Measurements from ENCODE around the gene C3orf85. TPM values are rescaled to one million over a fixed set of nuclear protein-coding genes. Genes with fewer than 3 reads are reported as not detected.

The C3orf85 gene, protein sequence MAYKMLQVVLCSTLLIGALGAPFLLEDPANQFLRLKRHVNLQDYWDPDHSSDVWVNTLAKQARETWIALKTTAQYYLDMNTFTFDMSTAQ
- total RNA-seq (not detected), polyA plus RNA-seq (not detected)
- long read RNA-seq, donor 1, result 0 reads
- long read RNA-seq, donor 2, result 0 reads
- long read RNA-seq, donor 3, result 0 reads

DNA sequence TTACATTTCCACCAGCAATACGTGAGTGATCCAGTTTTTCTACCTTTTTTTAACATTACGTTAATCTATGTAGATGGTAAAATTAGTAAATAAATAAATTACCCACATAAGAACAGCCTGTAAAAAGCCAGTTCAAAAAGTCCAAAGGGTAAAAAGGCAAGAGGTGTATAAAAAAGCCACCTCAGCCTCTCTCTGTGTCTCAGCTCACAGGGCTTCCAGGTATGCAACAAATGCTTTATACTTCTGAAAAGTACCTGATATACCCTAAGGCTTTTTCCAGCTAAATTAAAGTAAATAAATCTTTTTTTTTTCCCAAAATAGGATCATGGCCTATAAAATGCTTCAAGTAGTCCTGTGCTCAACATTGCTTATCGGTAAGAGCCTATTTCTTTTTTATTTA lies at the start of gene C3orf85:
Gene C3orf85 (plus strand): TSS at position 197 of the 400 bp plus-strand sequence. CDS start 129 bp downstream, at position 326.
- H3K27me3 ChIP-seq, result no peaks in the 10 kb centered on the region
- H3K36me3 ChIP-seq, result no peaks in the 10 kb centered on the region
- no peaks in the 10 kb centered on the region for H3K9me3 ChIP-seq
- DNase-seq, result no peak
- 84 to 91% (median 90%) methylated on average over 3 of the region's 3 CpGs for WGBS, 3 donors
- intact Hi-C loops (cut with DNase I), result no loop called here
- H3K4me3 ChIP-seq, result no peak within 1 kb of the TSS
- no peaks in the 10 kb centered on the region for H3K4me1 ChIP-seq (ENCODE audit: insufficient read depth)
- TF ChIP-seq POLR2A (IDR thresholded peaks at IDR 0.05), result no peak
- TF ChIP-seq, protein P1, sequence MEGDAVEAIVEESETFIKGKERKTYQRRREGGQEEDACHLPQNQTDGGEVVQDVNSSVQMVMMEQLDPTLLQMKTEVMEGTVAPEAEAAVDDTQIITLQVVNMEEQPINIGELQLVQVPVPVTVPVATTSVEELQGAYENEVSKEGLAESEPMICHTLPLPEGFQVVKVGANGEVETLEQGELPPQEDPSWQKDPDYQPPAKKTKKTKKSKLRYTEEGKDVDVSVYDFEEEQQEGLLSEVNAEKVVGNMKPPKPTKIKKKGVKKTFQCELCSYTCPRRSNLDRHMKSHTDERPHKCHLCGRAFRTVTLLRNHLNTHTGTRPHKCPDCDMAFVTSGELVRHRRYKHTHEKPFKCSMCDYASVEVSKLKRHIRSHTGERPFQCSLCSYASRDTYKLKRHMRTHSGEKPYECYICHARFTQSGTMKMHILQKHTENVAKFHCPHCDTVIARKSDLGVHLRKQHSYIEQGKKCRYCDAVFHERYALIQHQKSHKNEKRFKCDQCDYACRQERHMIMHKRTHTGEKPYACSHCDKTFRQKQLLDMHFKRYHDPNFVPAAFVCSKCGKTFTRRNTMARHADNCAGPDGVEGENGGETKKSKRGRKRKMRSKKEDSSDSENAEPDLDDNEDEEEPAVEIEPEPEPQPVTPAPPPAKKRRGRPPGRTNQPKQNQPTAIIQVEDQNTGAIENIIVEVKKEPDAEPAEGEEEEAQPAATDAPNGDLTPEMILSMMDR (IDR thresholded peaks at IDR 0.05), result no peak
- no peak for TF ChIP-seq EP300 (IDR thresholded peaks at IDR 0.05)
- no peak within 1 kb of the TSS for H3K27ac ChIP-seq

DNA sequence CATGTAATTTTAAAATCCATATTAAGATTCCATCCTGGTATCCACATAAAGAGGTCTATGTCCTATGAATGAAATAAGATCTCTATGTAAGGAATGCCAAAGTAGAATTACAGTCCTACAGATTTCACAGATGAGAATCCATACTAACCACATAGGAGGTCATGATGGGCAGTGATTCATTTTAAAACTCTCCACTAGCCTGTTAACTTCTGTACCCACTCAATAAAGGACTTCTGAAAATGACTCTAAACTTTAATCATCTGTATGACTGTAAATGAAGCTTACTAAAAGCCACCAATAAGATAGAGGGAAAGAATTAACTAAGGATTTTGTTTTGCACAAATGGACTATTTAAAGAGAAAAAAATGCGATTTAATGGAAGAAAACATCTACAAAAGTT lies 47.3 kb upstream of the C3orf85 start:
- H3K36me3 ChIP-seq, result no peaks in the 10 kb centered on the region
- H3K9me3 ChIP-seq, result no peaks in the 10 kb centered on the region
- no peak for DNase-seq
- H3K4me3 ChIP-seq, result no peak overlapping the region
- intact Hi-C loops (cut with DNase I), result no loop called here
- TF ChIP-seq POLR2A (IDR thresholded peaks at IDR 0.05) (no peak), EP300 (IDR thresholded peaks at IDR 0.05) (no peak)
- TF ChIP-seq, protein P1 (IDR thresholded peaks at IDR 0.05), result no peak
- H3K27ac ChIP-seq, result no peak overlapping the region
- WGBS, 3 donors, result 72 to 85% (median 76%) methylated on average over 1 of the region's 1 CpG
- H3K27me3 ChIP-seq, result no peaks in the 10 kb centered on the region
- peaks cover 1% of the 10 kb centered on the region for H3K4me1 ChIP-seq (ENCODE audit: insufficient read depth)

DNA sequence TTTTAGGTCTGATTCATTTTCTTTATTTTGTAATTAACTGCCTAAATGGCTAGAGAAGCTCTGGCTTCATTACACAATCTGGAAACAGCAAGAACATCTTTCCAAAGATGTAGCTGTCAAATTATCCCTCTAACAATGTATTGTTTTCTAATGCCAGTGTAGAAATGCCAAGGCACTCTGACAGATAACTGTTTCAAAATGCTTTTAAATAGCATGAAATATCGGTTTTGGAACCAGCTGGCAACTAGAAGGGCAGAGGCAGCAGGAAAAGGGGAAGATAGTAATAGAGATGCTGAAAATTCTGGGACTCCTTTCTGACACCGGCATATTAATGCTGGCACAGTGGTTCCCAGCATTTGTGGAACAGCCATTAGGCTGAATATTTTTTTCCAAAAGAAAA lies 44.7 kb upstream of the C3orf85 start:
- H3K4me1 ChIP-seq (ENCODE audit: insufficient read depth), result peaks cover 1% of the 10 kb centered on the region
- no peaks in the 10 kb centered on the region for H3K9me3 ChIP-seq
- TF ChIP-seq, protein P1 (IDR thresholded peaks at IDR 0.05), result no peak
- H3K36me3 ChIP-seq, result no peaks in the 10 kb centered on the region
- intact Hi-C loops (cut with DNase I), result no loop called here
- H3K27me3 ChIP-seq, result no peaks in the 10 kb centered on the region
- DNase-seq, result no peak
- WGBS, 3 donors, result 9 to 14% (median 13%) methylated on average over 2 of the region's 2 CpGs
- no peak overlapping the region for H3K27ac ChIP-seq
- no peak overlapping the region for H3K4me3 ChIP-seq

DNA sequence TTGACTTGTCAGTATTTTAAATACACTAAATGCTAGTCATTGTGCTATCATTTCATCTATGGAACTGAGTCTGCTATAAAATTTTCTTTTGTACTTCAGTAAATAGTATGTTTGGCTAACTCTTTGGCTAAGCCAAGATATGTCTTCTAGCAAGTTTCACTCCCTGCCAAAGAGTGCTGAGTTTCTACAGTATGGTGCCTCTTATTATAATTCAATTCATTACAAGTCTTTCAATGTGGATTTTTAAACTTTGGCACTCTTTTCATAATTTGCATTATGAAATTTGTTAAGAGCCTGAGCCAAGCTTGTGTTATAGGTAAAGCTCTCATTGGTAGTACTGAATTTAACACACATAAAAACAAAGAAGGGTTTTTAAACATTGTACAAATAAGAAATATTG lies 43.0 kb upstream of the C3orf85 start:
- H3K27me3 ChIP-seq, result no peaks in the 10 kb centered on the region
- peaks cover 1% of the 10 kb centered on the region for H3K4me1 ChIP-seq (ENCODE audit: insufficient read depth)
- DNase-seq, result no peak
- intact Hi-C loops (cut with DNase I), result no loop called here
- TF ChIP-seq, protein P1 (IDR thresholded peaks at IDR 0.05), result no peak
- TF ChIP-seq EP300 (IDR thresholded peaks at IDR 0.05) (no peak), POLR2A (IDR thresholded peaks at IDR 0.05) (no peak)
- no peaks in the 10 kb centered on the region for H3K9me3 ChIP-seq
- no peak overlapping the region for H3K4me3 ChIP-seq
- H3K36me3 ChIP-seq, result no peaks in the 10 kb centered on the region
- no peak overlapping the region for H3K27ac ChIP-seq

All from ovary (tissue), 10 donors.